Left ventricle myocardium superior (tissue), 1 donor: ENCODE data around the gene MRGPRX2. TPM values are rescaled to one million over a fixed set of nuclear protein-coding genes. Genes with fewer than 3 reads are reported as not detected.

Source experiments
- ATAC-seq: fragments of 200-7000 bp; cut with Tn5 transposase; one replicate; pipeline ENCODE4 v1.9.1; 2020; ENCODE audit warnings: mild to moderate bottlenecking, moderate library complexity
- DNase-seq: peaks from one replicate; pipeline ENCODE4 v3.0.0-alpha.2; 2020
- intact Hi-C: fragments of 100-400 bp; cut with micrococcal nuclease; formaldehyde crosslinking; loops from one replicate; pipeline ENCODE4 v1.11.0; 2022
- total RNA-seq: library from RNA; stranded (reverse); fragmentation: NEBNext Ultra II Directional; extraction: Animal tissue kit (Norgen Biotek cat#: 25700); gene quantifications from one replicate; pipeline ENCODE4 v1.2.1, GENCODE V29; 2021
- donor health status: DM: no; HTN: yes; CAD: no; lungs with severe emphysema.

MRGPRX2 gene
- total RNA-seq, 1 donor from 2014 or later: not detected

GRCh38 chr11:19020831-19021230, 39.7 kb downstream of the MRGPRX2 start:
- DNase-seq (no peak), ATAC-seq (no peak)
- intact Hi-C loops: no loop called here

- intact Hi-C loops: no loop called here
- ATAC-seq: no peak
- DNase-seq: no peak
These were observed 41.6 kb downstream of the MRGPRX2 start for GRCh38 chr11:19018901-19019300.

- ATAC-seq (no peak), DNase-seq (no peak)
- intact Hi-C loops: no loop called here
These were observed 47.2 kb downstream of the MRGPRX2 start for GRCh38 chr11:19013181-19013857.

- intact Hi-C loops: no loop called here
- ATAC-seq (no peak), DNase-seq (no peak)
These were observed 47.9 kb downstream of the MRGPRX2 start for GRCh38 chr11:19012636-19013035.

Other genes with a start within 250 kb of the MRGPRX2 start
- not detected for gene MRGPRX1, start 121.3 kb downstream of the MRGPRX2 start, total RNA-seq
- 5.9 TPM for gene ZDHHC13, start 56.5 kb upstream of the MRGPRX2 start, total RNA-seq
- gene CSRP3, start 141.3 kb upstream of the MRGPRX2 start, total RNA-seq: 1,162 TPM
- 5.8 TPM for gene E2F8, start 180.2 kb upstream of the MRGPRX2 start, total RNA-seq